ENCODE measurements around the gene CYSLTR1.

Gene CYSLTR1, protein sequence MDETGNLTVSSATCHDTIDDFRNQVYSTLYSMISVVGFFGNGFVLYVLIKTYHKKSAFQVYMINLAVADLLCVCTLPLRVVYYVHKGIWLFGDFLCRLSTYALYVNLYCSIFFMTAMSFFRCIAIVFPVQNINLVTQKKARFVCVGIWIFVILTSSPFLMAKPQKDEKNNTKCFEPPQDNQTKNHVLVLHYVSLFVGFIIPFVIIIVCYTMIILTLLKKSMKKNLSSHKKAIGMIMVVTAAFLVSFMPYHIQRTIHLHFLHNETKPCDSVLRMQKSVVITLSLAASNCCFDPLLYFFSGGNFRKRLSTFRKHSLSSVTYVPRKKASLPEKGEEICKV

DNA sequence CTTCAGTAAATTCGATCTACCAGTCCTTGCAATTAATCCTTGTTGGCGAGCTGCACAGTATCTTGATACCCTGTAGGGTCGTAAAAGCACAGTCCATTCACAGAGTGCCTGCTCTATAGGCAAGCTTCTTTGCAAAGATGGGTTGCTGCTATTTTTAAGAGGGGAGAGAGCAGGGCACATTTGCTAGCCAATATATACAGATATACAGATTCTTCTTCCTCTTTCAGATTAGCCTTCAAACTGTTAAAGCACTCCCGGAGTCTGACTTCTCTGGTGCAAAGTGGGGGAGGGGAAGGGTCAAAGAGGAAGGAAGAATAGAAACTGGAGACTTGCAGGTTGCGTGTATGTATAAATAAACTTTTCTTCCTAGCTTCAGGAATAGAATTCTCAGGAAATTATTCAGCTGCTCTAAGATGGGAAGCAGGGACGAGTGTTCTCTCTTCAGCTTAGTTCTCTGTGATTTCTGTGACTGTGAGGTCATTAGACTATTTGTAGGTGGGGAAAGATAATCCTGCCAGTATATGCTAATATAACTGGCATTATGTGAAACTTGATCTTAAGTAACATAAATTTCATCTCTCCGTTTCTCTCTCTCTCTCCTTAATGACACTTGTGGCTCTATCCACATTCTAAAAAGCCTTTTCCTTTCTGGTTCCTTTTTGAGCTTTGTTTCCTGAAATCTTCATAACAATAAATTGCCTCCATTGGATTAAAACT, at the start of gene CYSLTR1:
CYSLTR1 (minus strand) TSS at position 242 of the 717 bp plus-strand sequence. CDS start 53,865 bp downstream, outside the sequence.
- Histone ChIP-seq H3K4me3 (ENCODE audit: low read length) (no peak within 1 kb of the TSS), H2AFZ (ENCODE audit: low read depth, low read length) (no peak within 1 kb of the TSS), H3K4me1 (ENCODE audit: insufficient read depth, low read length) (no peaks in the 10 kb centered on the region), H3K27me3 (ENCODE audit: insufficient read depth, low read length) (peaks cover 2% of the 10 kb centered on the region), H3K36me3 (ENCODE audit: insufficient read depth, low read length) (no peaks in the 10 kb centered on the region), H3K9me3 (ENCODE audit: low read length) (no peaks in the 10 kb centered on the region)

DNA sequence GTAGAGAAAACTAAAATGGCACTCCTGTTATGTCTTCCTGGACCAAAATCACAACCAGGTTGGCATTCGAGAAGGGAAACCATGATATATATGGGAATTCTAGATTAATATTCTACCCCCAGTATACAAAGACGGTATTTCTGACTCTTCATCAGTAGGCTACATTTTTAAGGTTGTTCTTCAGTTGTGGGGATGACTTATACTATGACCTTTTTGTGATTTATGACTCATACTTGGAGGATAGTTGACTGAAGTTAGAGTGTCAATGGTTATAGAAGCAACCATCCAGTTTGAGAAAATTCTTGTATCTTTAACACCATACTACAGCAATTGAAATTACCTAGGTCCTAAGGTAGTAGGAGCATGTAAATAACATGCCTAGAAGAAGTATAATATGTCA, 49.8 kb upstream of the CYSLTR1 start:
- Histone ChIP-seq H3K4me3 (ENCODE audit: low read length) (no peak overlapping the region), H3K4me1 (ENCODE audit: insufficient read depth, low read length) (no peaks in the 10 kb centered on the region), H3K36me3 (ENCODE audit: insufficient read depth, low read length) (no peaks in the 10 kb centered on the region), H2AFZ (ENCODE audit: low read depth, low read length) (no peak overlapping the region), H3K9me3 (ENCODE audit: low read length) (no peaks in the 10 kb centered on the region), H3K27me3 (ENCODE audit: insufficient read depth, low read length) (no peaks in the 10 kb centered on the region)

DNA sequence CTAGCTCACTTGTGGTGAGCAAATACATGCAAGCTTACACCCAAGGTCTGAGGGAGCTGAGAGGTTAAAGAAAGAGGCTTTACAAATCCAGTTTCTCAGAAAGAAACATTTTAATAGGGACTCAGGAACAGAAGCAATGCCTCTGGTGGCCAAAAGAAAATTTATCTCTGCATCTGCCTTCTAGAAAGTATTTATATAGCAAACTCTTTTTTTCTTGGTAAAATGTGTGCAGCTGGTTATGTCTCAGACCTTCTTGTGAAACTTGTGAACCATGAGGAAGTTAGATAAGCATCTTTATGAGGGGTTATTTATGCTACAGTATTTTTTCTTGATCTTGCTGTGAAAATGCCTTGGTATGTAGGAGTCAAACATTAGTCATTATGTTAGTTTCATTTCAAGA, 48.5 kb upstream of the CYSLTR1 start:
- H3K4me1 ChIP-seq (ENCODE audit: insufficient read depth, low read length), result no peaks in the 10 kb centered on the region
- no peaks in the 10 kb centered on the region for H3K36me3 ChIP-seq (ENCODE audit: insufficient read depth, low read length)
- H3K4me3 ChIP-seq (ENCODE audit: low read length), result no peak overlapping the region

DNA sequence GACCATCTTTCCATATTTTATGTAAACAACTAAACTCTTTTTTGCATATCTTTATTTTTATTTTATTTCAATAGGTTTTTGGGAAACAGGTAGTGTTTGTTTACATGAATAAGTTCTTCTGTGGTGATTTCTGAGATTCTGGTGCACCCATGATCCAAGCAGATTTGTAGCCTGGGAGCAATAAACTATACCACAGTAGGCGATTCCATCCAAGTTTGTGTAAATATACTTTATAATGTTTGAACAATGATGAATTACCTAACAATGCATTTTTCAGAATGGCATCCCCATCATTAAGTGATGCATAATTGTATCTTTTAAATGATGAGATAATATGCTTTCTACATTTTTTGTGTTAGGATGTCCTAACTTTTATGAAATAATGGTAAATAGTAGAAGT, 39.2 kb upstream of the CYSLTR1 start:
- Histone ChIP-seq H3K4me1 (ENCODE audit: insufficient read depth, low read length) (no peaks in the 10 kb centered on the region), H3K9me3 (ENCODE audit: low read length) (no peaks in the 10 kb centered on the region), H3K27me3 (ENCODE audit: insufficient read depth, low read length) (no peaks in the 10 kb centered on the region), H3K36me3 (ENCODE audit: insufficient read depth, low read length) (no peaks in the 10 kb centered on the region), H2AFZ (ENCODE audit: low read depth, low read length) (no peak overlapping the region), H3K4me3 (ENCODE audit: low read length) (no peak overlapping the region)

More for the DNA sequence above, 48.5 kb upstream of the CYSLTR1 start:
- H2AFZ ChIP-seq (ENCODE audit: low read depth, low read length), result no peak overlapping the region
- no peaks in the 10 kb centered on the region for H3K27me3 ChIP-seq (ENCODE audit: insufficient read depth, low read length)
- no peaks in the 10 kb centered on the region for H3K9me3 ChIP-seq (ENCODE audit: low read length)

DNA sequence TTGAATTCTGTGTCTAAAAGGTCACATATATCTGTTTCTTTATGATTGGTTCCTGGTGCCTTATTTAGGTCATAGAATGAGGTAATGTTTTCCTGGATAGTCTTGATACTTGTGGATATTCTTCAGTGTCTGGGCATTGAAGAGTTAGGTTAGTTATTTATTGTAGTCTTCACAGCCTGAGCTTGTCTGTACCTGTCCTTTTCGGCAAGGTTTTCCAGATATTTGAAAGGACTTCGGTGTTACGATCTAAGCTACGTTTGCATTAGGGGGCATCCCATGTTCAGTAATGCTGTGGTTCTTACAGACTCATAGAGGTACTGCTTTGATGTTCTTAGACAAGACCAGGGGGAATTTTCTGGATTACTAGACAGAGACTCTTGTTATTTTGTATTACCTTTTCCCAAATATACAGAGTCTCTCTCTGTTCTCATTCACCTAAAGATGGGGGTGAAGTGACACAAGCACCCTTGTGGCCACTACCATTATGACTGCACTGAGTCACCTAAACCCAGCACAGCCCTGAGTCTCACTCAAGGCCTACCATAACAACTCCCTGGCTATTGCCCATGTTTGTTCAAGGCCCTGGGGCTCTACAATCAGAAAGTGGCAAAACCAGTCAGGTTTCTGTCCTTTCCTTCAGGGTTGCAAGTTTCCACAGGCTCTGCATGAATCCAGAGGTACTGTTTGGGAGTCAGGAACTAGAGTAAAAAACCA, 30.1 kb upstream of the CYSLTR1 start:
- Histone ChIP-seq H3K36me3 (ENCODE audit: insufficient read depth, low read length) (no peaks in the 10 kb centered on the region), H3K4me1 (ENCODE audit: insufficient read depth, low read length) (no peaks in the 10 kb centered on the region), H3K9me3 (ENCODE audit: low read length) (no peaks in the 10 kb centered on the region), H2AFZ (ENCODE audit: low read depth, low read length) (no peak overlapping the region), H3K27me3 (ENCODE audit: insufficient read depth, low read length) (no peaks in the 10 kb centered on the region), H3K4me3 (ENCODE audit: low read length) (no peak overlapping the region)

DNA sequence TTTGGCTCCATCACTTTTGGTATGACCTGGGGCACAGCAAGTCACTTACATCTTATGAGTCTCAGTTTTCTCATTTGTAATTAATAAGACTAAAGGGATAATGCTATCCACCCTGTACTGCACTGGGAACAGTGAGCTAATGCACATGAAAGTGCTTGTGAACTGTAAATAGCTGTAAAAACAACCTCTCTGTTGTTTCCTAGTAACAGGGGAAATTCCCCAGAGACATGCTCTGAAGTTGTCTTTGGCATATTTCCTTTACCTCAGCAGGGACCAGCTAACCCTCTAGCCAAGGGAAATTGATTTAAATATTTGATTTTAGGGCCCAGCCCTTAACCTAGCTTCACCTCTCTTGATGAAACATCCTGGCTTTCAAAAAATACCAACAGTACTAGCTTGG, 6.1 kb upstream of the CYSLTR1 start:
- Histone ChIP-seq H3K4me3 (ENCODE audit: low read length) (no peak overlapping the region), H2AFZ (ENCODE audit: low read depth, low read length) (no peak overlapping the region), H3K36me3 (ENCODE audit: insufficient read depth, low read length) (no peaks in the 10 kb centered on the region), H3K4me1 (ENCODE audit: insufficient read depth, low read length) (no peaks in the 10 kb centered on the region), H3K9me3 (ENCODE audit: low read length) (no peaks in the 10 kb centered on the region), H3K27me3 (ENCODE audit: insufficient read depth, low read length) (peaks cover 2% of the 10 kb centered on the region)

DNA sequence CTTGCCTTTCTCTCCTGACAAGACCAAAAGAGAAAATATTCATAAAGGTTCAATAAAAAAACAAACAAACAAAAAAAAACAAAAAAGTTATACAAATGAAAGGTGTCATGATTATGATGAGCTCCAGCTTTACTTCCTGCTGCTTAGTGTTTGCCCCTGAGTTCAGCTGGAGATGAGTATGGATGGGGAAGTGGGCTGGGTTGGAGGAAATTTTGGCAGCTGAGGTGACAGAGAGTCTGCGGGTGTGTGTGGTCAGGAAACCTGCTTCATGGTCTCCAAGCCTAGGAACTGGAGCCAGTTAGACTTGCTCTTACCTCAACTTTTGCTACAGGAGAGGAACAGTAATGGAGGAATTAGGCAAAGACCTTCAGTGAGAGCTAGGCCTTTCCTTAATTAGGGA, 4.3 kb upstream of the CYSLTR1 start:
- Histone ChIP-seq H3K36me3 (ENCODE audit: insufficient read depth, low read length) (no peaks in the 10 kb centered on the region), H3K9me3 (ENCODE audit: low read length) (no peaks in the 10 kb centered on the region), H2AFZ (ENCODE audit: low read depth, low read length) (no peak overlapping the region), H3K4me1 (ENCODE audit: insufficient read depth, low read length) (no peaks in the 10 kb centered on the region), H3K4me3 (ENCODE audit: low read length) (no peak overlapping the region), H3K27me3 (ENCODE audit: insufficient read depth, low read length) (peaks cover 2% of the 10 kb centered on the region)

DNA sequence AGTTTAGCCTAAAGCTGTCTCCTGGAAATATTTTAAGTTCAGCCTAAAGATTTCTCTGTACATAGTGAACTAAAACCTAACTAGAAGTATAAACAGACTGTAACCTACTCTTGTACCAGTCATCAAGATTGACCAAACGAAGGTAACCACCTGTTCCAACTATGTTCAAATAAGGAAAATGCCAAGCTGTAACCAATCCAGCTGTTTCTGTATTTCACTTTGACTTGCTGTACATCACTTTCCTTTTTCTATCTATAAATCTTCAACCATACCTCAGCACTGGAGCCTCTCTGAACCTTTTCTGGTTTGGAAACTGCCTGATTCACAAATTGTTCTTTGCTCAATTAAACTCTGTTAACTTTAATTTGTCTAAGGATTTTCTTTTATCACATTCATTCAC, 3.1 kb upstream of the CYSLTR1 start:
- no peak overlapping the region for H2AFZ ChIP-seq (ENCODE audit: low read depth, low read length)
- H3K27me3 ChIP-seq (ENCODE audit: insufficient read depth, low read length), result peaks cover 2% of the 10 kb centered on the region
- H3K4me1 ChIP-seq (ENCODE audit: insufficient read depth, low read length), result no peaks in the 10 kb centered on the region
- H3K4me3 ChIP-seq (ENCODE audit: low read length), result no peak overlapping the region
- no peaks in the 10 kb centered on the region for H3K36me3 ChIP-seq (ENCODE audit: insufficient read depth, low read length)
- H3K9me3 ChIP-seq (ENCODE audit: low read length), result no peaks in the 10 kb centered on the region

DNA sequence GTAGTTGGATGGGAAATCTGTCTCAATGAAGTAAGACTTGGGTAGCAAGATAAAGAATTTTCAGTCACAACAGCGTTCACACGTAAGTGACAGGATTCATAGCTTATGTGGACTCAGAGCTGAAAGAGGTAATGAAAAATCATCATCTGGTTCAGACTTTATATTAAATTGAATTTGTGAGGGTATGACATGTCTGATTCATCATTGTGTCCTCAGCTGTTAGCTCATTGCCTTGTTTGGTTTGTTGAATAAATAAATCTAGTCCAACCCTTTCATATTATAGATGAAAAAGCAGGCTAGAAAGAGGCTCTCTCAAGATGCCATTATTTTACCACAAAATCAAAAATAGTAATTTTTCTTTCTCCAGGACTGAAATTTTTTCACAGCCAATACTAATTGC, 2.7 kb upstream of the CYSLTR1 start:
- Histone ChIP-seq H3K36me3 (ENCODE audit: insufficient read depth, low read length) (no peaks in the 10 kb centered on the region), H3K4me1 (ENCODE audit: insufficient read depth, low read length) (no peaks in the 10 kb centered on the region), H3K9me3 (ENCODE audit: low read length) (no peaks in the 10 kb centered on the region), H2AFZ (ENCODE audit: low read depth, low read length) (no peak overlapping the region), H3K4me3 (ENCODE audit: low read length) (no peak overlapping the region), H3K27me3 (ENCODE audit: insufficient read depth, low read length) (peaks cover 2% of the 10 kb centered on the region)

DNA sequence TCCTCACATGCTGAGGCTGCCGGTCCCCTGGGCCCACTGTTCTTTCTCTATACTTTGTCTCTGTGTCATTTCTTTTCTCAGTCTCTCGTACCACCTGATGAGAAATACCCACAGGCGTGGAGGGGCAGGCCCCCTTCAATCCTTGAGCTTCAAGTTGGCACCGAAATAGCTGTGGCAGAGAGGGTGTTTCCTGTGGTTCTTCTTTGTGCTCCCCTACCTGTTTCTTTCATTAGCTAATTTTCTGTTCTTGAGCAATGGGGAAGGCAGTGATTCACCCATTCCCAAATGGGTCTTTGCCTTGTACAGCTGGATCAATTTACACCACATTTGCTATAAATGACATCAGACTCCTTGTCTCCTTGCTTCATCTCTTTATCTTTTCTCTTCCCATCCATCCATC, 2.1 kb upstream of the CYSLTR1 start:
- H2AFZ ChIP-seq (ENCODE audit: low read depth, low read length), result no peak overlapping the region
- H3K36me3 ChIP-seq (ENCODE audit: insufficient read depth, low read length), result no peaks in the 10 kb centered on the region
- no peaks in the 10 kb centered on the region for H3K4me1 ChIP-seq (ENCODE audit: insufficient read depth, low read length)
- H3K4me3 ChIP-seq (ENCODE audit: low read length), result no peak overlapping the region
- peaks cover 2% of the 10 kb centered on the region for H3K27me3 ChIP-seq (ENCODE audit: insufficient read depth, low read length)
- no peaks in the 10 kb centered on the region for H3K9me3 ChIP-seq (ENCODE audit: low read length)

DNA sequence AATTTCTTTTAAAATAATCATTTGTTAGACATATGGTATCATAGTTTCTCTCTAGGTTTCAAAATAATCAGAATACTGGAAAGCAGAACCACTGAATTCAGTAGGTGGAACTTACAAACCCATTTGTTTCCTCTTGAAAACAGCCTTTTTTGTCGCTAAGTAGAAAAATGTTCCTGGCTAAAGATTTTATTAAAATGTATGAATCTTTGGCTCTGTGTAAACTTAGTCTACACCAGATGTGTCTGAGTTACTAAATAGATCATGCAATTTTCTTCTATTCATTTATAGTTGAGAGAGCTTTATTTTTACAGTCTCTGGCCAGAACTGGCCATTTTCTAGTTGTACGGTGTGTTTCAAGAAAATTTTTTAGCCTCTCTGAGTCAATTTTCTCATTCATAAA, 1.0 kb downstream of the CYSLTR1 start:
- Histone ChIP-seq H2AFZ (ENCODE audit: low read depth, low read length) (no peak overlapping the region), H3K9me3 (ENCODE audit: low read length) (no peaks in the 10 kb centered on the region), H3K36me3 (ENCODE audit: insufficient read depth, low read length) (no peaks in the 10 kb centered on the region), H3K4me1 (ENCODE audit: insufficient read depth, low read length) (no peaks in the 10 kb centered on the region), H3K27me3 (ENCODE audit: insufficient read depth, low read length) (peaks cover 2% of the 10 kb centered on the region), H3K4me3 (ENCODE audit: low read length) (no peak overlapping the region)

DNA sequence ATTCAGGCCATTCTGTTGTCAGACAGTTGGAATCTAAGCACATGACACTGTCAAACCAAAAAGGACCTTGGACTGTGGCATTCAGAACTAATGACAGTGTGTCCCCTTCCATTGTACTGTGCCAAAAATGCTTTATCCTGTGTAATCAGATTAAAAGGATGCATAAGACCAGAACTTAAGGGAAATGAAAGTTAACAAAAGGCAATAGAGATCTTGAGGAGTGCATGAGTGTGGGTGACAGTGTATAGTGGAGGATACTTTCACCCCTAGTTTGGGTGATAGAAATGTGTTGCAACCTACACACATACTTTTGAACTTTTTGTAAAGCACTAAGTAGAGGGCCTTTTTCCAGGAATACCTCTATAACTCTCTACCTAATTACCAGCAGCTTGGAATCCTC, 4.5 kb downstream of the CYSLTR1 start:
- no peaks in the 10 kb centered on the region for H3K9me3 ChIP-seq (ENCODE audit: low read length)
- H3K36me3 ChIP-seq (ENCODE audit: insufficient read depth, low read length), result no peaks in the 10 kb centered on the region
- no peak overlapping the region for H3K4me3 ChIP-seq (ENCODE audit: low read length)
- no peaks in the 10 kb centered on the region for H3K4me1 ChIP-seq (ENCODE audit: insufficient read depth, low read length)
- H2AFZ ChIP-seq (ENCODE audit: low read depth, low read length), result no peak overlapping the region
- H3K27me3 ChIP-seq (ENCODE audit: insufficient read depth, low read length), result no peaks in the 10 kb centered on the region

DNA sequence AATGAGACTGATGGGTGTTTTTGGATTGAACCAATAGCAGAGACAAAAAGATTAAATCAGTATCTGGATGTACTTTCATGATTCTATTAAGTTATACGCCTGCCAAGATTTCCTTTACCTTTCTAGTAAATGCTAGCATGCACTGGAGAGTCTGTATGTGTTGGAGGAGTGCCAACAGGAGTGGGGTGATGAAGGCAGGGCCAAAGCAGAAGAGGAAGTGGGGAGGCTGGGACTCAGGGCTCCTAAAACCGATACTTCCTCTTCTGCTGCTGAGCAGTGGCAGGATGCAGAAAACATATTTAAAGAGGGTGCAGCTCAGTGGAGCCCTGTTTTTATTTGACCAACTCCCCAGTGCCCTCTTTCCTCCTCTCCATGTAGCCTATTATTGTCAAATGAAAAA, 5.6 kb downstream of the CYSLTR1 start:
- no peaks in the 10 kb centered on the region for H3K36me3 ChIP-seq (ENCODE audit: insufficient read depth, low read length)
- no peak overlapping the region for H2AFZ ChIP-seq (ENCODE audit: low read depth, low read length)
- H3K4me3 ChIP-seq (ENCODE audit: low read length), result no peak overlapping the region
- no peaks in the 10 kb centered on the region for H3K4me1 ChIP-seq (ENCODE audit: insufficient read depth, low read length)
- no peaks in the 10 kb centered on the region for H3K27me3 ChIP-seq (ENCODE audit: insufficient read depth, low read length)
- H3K9me3 ChIP-seq (ENCODE audit: low read length), result no peaks in the 10 kb centered on the region
